NCI-H2029 treated with DMSO at 0.1 percent for 48 hours (cell line): ENCODE results near the gene ZMIZ1.
"Not testable (repeated sequence)": the region's sequence is repeated elsewhere in the genome, so short reads cannot be mapped to it uniquely, and the experiment has no call there.

Source experiments
- DNase-seq: peaks from one replicate; lab custom pipeline; 2025; lab: John Stamatoyannopoulos, UW

Gene ZMIZ1

GRCh38 chr10:79327090-79327457, 258.3 kb downstream of the ZMIZ1 start:
- no peak for DNase-seq

- DNase-seq: no peak
These were observed 259.5 kb downstream of the ZMIZ1 start for GRCh38 chr10:79328147-79328701.

DNA sequence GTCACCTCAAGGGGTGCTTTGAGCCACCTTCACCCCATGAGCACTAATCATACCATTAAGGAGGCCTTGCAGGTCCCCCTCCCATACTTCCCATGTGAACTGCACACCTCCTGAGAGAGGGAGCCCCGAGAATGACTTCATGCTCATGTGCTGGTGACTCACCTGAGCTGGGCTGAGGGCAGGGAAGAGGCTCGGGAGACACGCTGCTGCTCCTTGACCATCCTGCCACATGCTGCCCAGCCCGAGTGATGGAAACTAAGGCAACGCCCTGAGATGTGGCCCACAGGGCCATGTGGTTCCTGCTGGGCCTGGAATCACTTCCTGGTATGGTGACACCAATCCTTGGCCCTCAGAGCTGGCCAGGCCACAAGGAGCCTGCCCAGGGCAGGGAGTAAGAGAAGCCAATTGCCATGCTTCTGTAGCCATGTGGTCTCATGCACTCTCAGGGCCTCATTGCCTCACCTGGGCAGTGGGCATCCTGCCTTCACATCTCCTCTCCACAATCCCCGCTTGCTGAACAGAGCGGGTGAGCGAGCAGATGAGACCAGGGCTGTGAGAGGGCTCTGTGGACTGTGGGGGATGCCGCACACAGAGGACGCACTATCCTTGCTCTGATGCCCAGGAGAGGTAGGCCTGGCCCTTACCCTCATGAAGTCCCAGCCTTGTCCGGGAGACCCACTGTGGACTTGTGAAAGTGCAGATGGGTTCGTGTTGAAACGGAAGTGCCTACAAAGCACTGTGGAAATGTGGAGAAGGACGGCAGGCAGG, 260.2 kb downstream of the ZMIZ1 start:
- no peak for DNase-seq

DNA sequence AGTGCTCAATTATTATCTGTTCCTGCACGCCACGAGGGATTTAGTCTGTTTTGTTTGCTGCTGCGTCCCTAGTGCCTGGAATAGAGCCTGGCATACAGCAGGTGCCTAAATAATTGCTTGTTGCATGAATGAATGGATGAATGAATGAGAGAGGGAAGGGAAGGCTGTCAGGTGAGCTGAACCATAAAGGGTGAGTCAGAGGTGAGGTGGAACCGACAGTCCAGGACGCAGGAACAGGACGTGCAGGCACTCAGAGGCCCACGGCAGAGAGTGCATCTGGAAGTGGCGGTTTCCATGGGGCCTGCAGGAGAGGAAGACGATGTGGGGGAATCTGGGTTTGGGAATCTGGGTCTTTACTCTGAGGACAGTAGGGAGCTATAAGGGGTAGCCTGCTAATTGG, 260.8 kb downstream of the ZMIZ1 start:
- DNase-seq: no peak

GRCh38 chr10:79331226-79331625, 262.5 kb downstream of the ZMIZ1 start:
- DNase-seq: no peak

- no peak for DNase-seq
These were observed 262.9 kb downstream of the ZMIZ1 start for GRCh38 chr10:79331709-79332108.

- DNase-seq: not testable (repeated sequence)
These were observed 264.0 kb downstream of the ZMIZ1 start for GRCh38 chr10:79332610-79333315.

- DNase-seq: no peak
These were observed 264.7 kb downstream of the ZMIZ1 start for GRCh38 chr10:79333513-79333912.

DNA sequence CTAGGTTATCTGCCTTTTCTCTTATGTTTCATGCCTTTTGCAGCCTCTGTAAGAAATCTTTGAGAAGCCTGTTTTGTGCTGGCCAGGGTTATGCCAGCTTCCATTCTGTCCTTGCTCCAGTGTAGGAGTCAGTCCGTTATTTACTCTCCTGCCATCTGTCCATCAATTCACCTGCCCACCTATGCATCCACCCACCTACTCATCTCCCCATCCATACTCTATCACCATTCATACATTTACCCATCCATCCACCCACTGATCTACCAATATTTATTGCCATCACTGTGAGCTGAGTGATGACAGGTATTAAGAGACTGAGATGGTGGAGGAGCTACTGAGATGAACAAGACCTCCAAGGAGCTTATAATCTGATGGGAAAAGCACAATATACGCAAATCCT, 265.8 kb downstream of the ZMIZ1 start:
- no peak for DNase-seq

GRCh38 chr10:79335094-79335469, 266.3 kb downstream of the ZMIZ1 start:
- DNase-seq: no peak

DNA sequence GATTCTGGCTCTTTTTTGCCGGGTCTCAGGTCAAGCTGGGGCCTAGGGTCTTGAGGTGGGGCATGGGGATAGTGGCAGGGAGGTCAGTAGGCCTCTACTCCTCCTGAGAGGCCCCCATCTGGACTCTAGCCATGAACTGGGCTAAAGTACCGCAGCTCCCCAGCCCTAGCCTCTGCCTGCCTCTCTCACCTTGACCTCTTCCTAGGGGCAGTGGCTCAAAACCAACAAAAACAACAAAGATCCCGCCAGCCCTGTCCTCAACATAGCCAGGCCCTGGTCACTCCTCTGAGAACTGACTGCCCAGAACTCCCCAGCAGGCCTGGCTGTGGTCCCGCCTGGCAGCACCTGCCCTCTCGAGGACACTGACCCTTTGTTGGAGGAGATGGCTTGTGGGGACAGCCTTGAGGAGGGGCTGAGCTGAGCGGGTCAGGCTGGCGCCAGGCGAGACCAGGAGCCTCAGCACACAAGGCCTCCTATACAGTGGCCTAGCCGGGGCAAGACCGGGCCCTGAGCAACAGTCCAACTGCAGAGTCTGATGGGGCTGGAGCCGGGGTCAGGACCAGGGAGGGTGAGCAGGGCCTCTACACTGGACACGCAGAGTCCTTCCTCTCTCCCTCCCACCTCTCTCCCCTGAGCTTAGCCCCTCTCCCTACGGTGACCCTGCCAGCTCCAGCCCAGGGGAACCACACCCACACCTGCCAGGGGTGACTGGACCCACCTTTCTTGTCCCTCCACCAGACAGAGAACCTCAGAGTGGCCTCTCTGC, 266.9 kb downstream of the ZMIZ1 start:
- DNase-seq: no peak

DNA sequence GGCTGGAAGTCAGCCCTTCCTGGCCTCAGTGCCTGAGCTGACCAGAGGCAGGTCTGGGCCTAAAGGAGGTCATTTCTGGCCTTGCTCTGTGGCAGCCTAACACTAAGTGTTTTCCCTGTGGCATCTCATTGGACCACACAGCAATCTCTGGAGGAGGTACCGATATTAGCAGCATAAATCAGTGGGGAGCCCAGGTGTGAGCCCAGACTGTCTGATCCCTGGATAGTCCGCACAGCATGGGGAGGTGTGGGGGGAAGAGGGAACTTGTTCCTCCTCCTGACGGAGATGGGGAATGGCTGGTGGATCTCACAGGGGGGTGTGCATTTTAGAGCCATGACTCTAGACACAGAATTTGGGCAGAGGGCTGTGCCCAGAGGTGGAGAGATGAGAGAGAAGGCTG, 267.5 kb downstream of the ZMIZ1 start:
- DNase-seq: no peak

GRCh38 chr10:79336739-79337138, 268.0 kb downstream of the ZMIZ1 start:
- no peak for DNase-seq

- DNase-seq: not testable (repeated sequence)
These were observed 269.2 kb downstream of the ZMIZ1 start for GRCh38 chr10:79337783-79338469.

GRCh38 chr10:79339266-79339665, 270.5 kb downstream of the ZMIZ1 start:
- DNase-seq: no peak

DNA sequence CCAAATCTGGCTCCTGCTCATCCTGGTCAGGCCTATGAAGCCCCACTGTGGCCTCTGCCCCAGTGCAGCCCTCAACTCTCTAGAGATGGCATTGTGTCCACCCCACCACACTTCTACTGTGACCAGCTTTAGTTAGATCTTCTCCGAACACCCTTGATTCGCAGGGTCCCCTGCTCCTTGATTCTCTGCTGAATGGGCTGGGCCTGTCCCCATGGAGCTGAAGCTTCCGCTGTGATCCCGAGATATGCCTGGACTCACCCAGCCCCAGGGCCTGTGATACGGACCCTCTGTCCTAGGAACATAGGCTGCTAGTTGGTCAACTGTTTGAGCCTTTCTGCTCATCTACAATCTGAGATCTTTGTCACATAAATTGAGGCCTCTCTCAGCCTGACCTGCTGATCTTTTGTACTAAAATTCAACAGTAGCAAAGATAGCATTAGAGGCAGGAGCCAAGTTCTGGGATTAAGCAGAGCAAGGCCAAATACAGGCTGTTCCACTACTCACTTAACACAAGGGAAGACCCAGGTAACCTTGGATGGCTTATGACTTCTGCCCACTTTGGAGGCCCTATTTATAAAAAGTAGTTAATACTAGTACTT, 272.0 kb downstream of the ZMIZ1 start:
- no peak for DNase-seq

- DNase-seq: no peak
These were observed 273.6 kb downstream of the ZMIZ1 start for GRCh38 chr10:79342295-79342761.

- no peak for DNase-seq
These were observed 274.2 kb downstream of the ZMIZ1 start for GRCh38 chr10:79342811-79343561.

DNA sequence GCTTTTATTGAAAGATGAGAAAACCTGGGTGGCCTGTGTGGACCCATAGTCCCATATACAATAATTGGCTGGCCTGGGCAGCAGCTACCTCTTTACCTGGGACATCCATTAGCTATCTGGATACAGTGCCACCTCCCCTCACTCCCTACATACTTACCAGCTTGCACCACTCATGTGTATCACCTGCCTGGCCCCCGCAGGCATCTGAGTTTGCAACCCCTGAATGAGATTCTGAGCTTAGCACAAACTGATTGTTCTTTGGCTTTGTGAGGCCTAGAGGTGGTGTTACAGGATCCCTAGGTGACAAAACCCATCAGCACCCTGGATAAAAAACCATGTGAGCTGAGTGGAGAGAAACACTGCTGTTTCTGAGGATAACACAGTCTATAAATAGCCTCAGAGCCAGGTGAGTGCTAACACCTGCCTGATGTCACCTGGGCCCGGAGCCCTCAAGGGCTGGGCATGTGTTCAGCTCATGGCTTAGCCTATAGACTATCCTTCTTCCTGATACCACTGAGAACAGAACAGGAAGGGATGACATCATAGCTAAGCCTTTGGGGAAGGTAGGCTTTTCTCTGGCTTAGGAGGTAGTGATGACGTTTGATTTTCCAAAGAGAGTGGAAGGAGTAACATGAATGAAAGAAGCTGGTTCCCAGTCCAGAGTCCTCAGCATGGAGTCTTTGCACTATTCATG, 275.9 kb downstream of the ZMIZ1 start:
- peak; percentile 63 for DNase-seq
